Vagina (tissue), 2 donors: Measurements from ENCODE around the gene ZNF76.

Experiments used
- CTCF ChIP-seq, 3 experiments: fragments of 450-650 bp in 2 of 3; fragments of 200-600 bp in 1 of 3; sonication (generic) in 1 of 3; IDR thresholded peaks; one replicate each; pipeline ENCODE4 v1.5.1; 2017 to 2019; ENCODE audit warnings: antibody characterized with exemption in 3 of 3, mild to moderate bottlenecking in 2 of 3, moderate library complexity in 2 of 3
- POLR2A ChIP-seq, 2 donors: fragments of 450-650 bp; IDR thresholded peaks; one replicate each; pipeline ENCODE4 v1.6.1; 2017; ENCODE audit warnings: antibody characterized with exemption in 2 of 2, mild to moderate bottlenecking in 2 of 2, moderate library complexity in 2 of 2
- POLR2AphosphoS5 ChIP-seq, 2 donors: sonication (generic); formaldehyde crosslinking; IDR thresholded peaks; one replicate each; pipeline ENCODE4 v1.9.0; 2017; ENCODE audit warnings: antibody characterized with exemption in 2 of 2, mild to moderate bottlenecking in 2 of 2, low read depth in 1 of 2; ENCODE audit not compliant: insufficient read depth in 1 of 2

GRCh38 chr6:35280903-35281302 is 21.4 kb downstream of the ZNF76 start:
- TF ChIP-seq POLR2A (IDR thresholded peaks at IDR 0.05) (no peak), POLR2AphosphoS5 (IDR thresholded peaks at IDR 0.05; ENCODE audit: insufficient read depth in 1 of 2, low read depth in 1 of 2) (no peak), CTCF (IDR thresholded peaks at IDR 0.05) (no peak)
